ENCODE results near the gene SEC14L3.

Gene SEC14L3

DNA sequence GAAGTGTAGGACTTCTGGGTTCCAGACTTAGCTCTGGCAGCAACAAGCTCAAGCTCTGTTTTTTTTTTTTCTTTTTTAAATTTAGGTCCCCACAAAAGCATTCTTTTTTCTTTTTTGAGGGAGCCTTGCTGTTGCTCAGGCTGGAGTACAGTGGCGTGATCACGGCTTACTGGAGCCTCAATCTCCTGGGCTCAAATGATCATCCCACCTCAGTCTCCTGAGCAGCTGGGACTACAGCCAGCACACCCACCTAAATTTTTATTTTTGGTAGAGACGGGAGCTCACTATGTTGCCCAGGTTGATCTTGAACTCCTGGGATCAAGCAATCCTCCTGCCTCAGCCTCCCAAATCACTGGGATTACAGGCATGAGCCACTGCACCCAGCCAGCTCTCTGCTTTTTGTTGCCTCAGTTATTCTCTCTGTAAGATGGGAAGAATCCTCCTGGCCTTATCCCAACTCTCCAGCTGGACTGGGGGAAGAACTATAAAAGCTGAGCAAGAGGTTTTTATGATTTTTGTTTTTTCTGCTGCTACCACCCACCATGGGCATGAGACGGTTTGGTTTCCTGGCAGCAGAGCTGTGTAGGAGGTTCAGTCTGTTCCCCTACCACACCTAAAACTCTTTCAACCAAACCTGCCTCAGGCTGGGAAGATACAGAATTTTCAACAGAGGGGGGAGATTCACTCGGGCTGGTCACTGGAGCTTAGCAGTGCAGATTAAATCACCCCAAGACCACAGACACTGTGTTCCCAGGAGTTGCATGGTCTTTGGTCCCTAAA is 57.9 kb downstream of the SEC14L3 start:
- TF ChIP-seq GATA3 (IDR thresholded peaks at IDR 0.05; ENCODE audit: low read depth, low read length) (no peak), GATA2 (IDR thresholded peaks at IDR 0.05; ENCODE audit: low read depth, low read length) (no peak)

DNA sequence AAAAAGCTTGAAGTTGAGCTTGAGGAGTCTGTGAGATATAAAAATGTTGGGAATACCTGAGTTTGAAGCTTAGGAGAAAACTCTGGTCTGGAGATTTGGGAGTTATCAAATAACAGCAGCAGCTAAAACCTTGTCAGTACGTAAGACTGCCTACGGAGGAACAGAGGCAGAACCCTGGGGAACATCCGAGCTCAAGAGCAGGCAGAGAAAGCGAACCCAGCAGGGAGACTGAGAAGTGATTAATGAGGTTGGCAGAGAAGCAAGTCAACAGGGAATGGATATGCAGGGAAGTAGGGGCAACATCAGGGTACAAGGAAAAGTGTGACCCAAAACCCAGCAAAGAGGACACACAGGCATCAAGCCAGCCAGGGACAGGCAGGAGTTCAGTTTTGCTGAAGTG is 58.8 kb downstream of the SEC14L3 start:
- TF ChIP-seq GATA3 (IDR thresholded peaks at IDR 0.05; ENCODE audit: low read depth, low read length) (no peak), GATA2 (IDR thresholded peaks at IDR 0.05; ENCODE audit: low read depth, low read length) (no peak)

DNA sequence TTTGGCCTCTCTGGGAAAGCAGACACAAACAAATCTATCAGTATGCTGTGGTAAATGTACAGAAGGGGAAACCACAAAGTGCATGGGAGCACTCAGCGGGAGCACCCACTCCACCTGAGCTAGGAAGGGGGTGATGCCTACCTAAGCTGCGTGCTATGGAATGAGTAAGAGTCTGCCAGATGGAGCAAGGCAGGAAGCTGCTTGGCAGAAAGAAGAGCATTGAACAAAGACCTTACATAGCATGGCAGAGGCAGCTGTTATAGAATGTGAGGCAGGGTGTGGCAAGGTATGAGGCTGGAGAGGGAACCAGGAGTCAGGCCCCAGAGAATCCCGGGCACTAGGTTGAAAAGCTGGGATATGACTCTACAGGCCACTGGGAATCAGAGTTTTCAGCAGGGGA is 60.0 kb downstream of the SEC14L3 start:
- TF ChIP-seq GATA3 (IDR thresholded peaks at IDR 0.05; ENCODE audit: low read depth, low read length) (no peak), GATA2 (IDR thresholded peaks at IDR 0.05; ENCODE audit: low read depth, low read length) (no peak)
